GM18868 (cell line): Measurements from ENCODE around the gene DAB2IP.

Source experiments
- ATAC-seq: cut with Tn5 transposase; IDR thresholded peaks from one replicate; pipeline ENCODE4 v1.9.1; 2021; ENCODE audit warnings: mild to moderate bottlenecking, moderate library complexity; ENCODE audit not compliant: unreplicated experiment

The DAB2IP gene

GRCh38 chr9:121813519-121814210, 162.2 kb downstream of the DAB2IP start:
- no peak for ATAC-seq

- ATAC-seq: no peak
Measured at GRCh38 chr9:121814594-121814993, 163.2 kb downstream of the DAB2IP start.

GRCh38 chr9:121815084-121815483, 163.7 kb downstream of the DAB2IP start:
- ATAC-seq: no peak

- no peak for ATAC-seq
Measured at GRCh38 chr9:121815546-121816448, 164.4 kb downstream of the DAB2IP start.

GRCh38 chr9:121816449-121816817, 165.0 kb downstream of the DAB2IP start:
- ATAC-seq: no peak

- no peak for ATAC-seq
Measured at GRCh38 chr9:121816845-121817450, 165.5 kb downstream of the DAB2IP start.

GRCh38 chr9:121817476-121817875, 166.0 kb downstream of the DAB2IP start:
- no peak for ATAC-seq

- no peak for ATAC-seq
Measured at GRCh38 chr9:121818016-121818661, 166.7 kb downstream of the DAB2IP start.

GRCh38 chr9:121818841-121819427, 167.5 kb downstream of the DAB2IP start:
- ATAC-seq: no peak

GRCh38 chr9:121819428-121820231, 168.2 kb downstream of the DAB2IP start:
- ATAC-seq: no peak

- ATAC-seq: no peak
Measured at GRCh38 chr9:121820286-121821005, 169.0 kb downstream of the DAB2IP start.

GRCh38 chr9:121821326-121821725, 169.9 kb downstream of the DAB2IP start:
- no peak for ATAC-seq

GRCh38 chr9:121822093-121823085, 171.0 kb downstream of the DAB2IP start:
- no peak for ATAC-seq

GRCh38 chr9:121823451-121824169, 172.2 kb downstream of the DAB2IP start:
- no peak for ATAC-seq

- no peak for ATAC-seq
Measured at GRCh38 chr9:121824651-121825030, 173.2 kb downstream of the DAB2IP start.

GRCh38 chr9:121825031-121825691, 173.7 kb downstream of the DAB2IP start:
- ATAC-seq: no peak

GRCh38 chr9:121826711-121827110, 175.3 kb downstream of the DAB2IP start:
- no peak for ATAC-seq
